ENCODE data around the gene TMEM176A.

The TMEM176A gene

GRCh38 chr7:150846291-150847115 is 45.9 kb downstream of the TMEM176A start:
- DNase-seq (ENCODE audit: low read depth in 1 of 2, low spot score in 1 of 2), result no peak

GRCh38 chr7:150847536-150847935 is 47.0 kb downstream of the TMEM176A start:
- no peak for DNase-seq (ENCODE audit: low read depth in 1 of 2, low spot score in 1 of 2)

GRCh38 chr7:150848111-150848510 is 47.5 kb downstream of the TMEM176A start:
- DNase-seq (ENCODE audit: low read depth in 1 of 2, low spot score in 1 of 2), result no peak

GRCh38 chr7:150848561-150849115 is 48.1 kb downstream of the TMEM176A start:
- no peak for DNase-seq (ENCODE audit: low read depth in 1 of 2, low spot score in 1 of 2)

GRCh38 chr7:150849204-150849775 is 48.7 kb downstream of the TMEM176A start:
- DNase-seq (ENCODE audit: low read depth in 1 of 2, low spot score in 1 of 2), result no peak

GRCh38 chr7:150850273-150850672 is 49.7 kb downstream of the TMEM176A start:
- no peak for DNase-seq (ENCODE audit: low read depth in 1 of 2, low spot score in 1 of 2)

- DNase-seq (ENCODE audit: low read depth in 1 of 2, low spot score in 1 of 2), result no peak
These were observed 51.2 kb downstream of the TMEM176A start for GRCh38 chr7:150851492-150852370.

GRCh38 chr7:150852371-150852905 is 51.9 kb downstream of the TMEM176A start, which contains the start of gene AOC1:
TSS of gene AOC1 (plus strand) at chr7:150852517. CDS start at chr7:150856471, 3,954 bp downstream.
- no peak for DNase-seq (ENCODE audit: low read depth in 1 of 2, low spot score in 1 of 2)

GRCh38 chr7:150854066-150855000 is 53.8 kb downstream of the TMEM176A start:
- DNase-seq (ENCODE audit: low read depth in 1 of 2, low spot score in 1 of 2), result no peak
